ENCODE data around the gene BAZ1A.
A peak's percentile ranks its signal among the peaks of the same experiment; 100 is the strongest.

The BAZ1A gene

DNA sequence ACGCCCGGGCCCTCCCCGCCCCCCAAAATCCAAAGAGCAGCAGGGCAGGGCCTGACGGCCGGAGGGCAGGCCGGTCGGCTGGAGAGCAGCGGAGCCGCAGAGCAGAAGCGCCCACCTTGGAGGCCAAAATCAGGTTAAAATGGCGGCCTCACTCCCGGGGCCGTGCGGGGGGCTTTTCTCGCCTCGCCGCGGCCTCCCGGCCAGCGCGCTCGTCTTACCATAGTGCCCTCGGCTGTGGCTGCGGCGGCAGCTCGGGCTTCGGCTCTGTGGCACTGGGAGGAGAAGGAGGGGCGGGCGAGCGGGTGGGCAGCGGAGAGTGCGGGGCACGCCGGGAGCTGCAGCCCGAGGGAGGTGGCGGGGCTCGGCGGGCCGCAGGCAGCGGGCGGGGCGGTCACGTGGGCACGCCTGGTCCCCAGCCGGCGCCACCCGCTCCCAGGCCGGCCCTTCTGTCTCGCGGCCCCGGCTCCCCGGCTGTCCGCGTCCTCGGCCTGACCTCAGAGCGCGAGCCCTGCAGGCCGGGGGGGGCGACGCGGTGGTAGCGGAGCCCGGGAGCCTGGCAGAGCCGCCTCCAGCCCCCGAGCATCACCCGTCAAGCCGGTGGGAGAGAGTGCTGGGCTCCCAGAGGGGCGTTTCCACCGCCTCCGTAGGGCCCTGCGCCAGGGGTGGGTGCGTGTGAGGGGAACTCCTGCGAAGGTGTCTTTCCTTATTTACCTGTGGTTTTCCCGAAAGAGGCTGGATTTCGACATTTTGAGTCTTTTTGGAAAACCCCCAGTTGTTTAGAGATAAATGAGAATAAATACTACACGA lies 160.6 kb downstream of the BAZ1A start, which contains the start of gene CFL2:
TSS of gene CFL2 (minus strand) at position 274 of the 807 bp plus-strand sequence. CDS start at position 221, 53 bp downstream.
- DNase-seq = peak; percentile 21 to 42

DNA sequence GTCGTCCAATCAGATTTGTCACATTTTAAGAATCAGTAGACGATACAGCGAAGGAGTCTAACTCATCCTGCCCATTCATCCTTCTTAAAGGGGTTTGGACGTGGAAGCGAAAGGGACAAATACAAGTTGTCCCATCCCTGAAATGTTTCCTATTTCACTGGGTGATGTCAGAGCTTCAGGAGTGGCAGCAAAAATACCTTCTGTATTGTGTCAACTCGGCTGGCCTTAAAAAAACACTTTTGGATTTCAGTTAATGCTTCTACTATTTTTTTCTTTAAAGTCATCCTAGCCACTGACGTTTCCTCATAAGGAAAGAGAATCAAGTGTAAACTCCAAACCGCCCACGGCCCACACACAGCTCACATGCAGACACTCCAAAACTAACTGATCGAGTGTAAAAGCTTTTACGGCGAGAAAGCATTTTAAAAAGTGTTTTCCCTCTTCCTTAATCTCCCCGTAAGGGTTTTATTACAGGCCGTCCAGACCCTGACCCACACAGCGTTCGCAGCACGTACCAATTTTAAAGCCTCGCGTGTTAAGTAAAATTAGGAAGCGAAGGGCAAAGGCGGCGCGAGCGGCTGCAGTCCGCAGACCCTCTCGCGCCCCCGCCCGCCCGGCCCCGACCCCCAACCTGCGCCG lies 161.4 kb downstream of the BAZ1A start:
- peak; percentile 23 to 25 for DNase-seq

DNA sequence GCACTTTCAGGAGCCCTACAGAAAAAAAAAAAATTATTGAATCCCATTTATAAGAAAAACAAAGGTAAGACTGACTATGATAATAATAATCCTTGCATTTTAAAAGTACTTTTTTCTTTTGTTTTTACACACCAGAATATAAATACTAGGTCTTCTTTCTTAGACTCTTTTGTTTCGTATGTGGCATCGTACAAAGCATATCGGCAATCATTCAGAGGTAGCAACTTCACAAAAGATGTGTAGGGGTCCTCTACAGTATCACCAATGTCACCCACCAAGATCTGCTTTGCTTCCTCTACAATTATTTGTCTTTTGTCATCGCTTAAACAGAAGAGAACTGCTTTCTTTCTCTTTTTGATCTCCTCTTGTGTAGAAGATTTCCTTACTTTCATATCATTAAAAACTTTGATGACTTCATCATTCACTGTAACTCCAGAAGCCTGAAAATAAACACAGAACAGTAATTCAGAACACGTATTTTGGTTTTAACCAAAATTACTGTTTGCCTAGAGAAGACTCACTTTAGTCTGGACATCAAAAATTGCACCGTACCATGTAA lies 162.0 kb downstream of the BAZ1A start:
- no peak for DNase-seq

DNA sequence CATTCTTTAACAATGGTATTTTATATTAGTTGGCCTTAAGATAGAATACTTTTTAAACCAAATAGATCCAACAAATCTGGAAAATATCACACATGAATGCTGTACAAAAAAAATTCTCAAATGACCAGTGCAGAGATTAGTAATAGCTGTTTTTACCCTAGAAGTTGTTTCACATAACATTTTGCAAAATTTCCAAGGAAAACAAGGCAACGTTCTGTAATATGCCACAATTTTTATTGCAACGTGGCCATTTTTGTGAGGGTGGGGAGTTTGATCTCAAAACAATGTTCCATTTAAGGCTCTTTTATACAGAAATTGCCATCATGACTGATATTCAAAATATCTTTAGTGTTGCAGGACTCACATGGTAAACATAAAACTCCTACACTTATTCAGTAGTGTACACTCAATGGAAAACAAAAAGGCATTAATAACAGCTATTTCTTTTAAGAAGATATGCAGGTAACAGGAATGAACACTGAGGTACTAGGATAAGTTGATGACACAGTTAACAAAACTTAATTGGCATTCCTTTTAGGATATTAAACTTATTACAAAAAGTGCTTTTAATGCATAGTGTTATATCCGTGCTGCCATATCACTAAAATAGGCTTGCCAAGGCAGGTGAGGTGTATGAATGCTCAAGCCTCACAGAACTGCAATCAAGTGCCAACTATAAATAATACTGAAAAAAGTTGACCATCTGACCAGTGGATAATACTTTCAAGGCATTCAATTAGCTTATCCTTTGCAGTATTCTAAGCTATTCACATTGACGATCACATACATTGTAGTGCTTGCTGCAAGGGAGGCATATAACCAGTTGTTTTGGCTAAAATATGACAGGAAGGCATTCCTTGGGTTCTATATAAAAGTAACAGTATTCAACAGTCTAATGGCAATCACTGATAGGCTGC lies 163.1 kb downstream of the BAZ1A start:
- DNase-seq = no peak

DNA sequence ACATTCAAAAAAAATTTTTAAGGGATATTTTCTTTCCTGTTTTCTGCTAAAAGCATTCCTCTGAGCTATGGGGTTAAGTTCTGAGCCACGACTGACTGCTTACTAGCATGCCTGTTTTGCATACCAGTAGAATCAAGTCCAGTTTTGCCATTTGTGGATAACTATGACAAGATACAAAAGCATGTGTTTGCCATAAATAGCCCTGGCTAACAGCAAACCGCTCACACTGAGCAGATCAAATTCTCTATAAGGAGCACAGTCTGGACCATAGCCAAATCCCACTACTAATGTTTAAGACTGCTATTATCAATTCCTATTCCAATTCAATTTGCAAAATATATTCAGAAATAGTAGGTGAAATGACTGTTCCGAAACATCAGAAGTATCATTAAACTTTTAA lies 164.0 kb downstream of the BAZ1A start:
- DNase-seq = no peak

DNA sequence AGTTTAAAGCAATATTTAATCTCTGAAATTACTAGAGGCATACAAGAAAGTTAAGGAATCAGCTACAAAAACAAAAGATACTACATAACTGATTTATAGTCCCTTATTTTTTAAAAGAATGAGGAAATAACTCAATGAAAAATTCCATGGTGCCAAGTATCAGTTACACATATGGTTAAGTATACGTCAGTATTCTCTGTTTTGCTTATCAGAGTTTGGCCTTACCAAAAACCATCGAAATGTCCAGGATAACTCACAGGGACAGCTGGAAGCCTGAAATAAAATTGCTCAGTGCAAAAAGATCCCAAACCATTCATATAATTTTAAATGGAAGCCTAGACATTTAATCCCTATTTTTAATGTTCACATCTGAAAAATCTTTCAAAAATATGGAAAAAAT lies 164.4 kb downstream of the BAZ1A start:
- DNase-seq = no peak

DNA sequence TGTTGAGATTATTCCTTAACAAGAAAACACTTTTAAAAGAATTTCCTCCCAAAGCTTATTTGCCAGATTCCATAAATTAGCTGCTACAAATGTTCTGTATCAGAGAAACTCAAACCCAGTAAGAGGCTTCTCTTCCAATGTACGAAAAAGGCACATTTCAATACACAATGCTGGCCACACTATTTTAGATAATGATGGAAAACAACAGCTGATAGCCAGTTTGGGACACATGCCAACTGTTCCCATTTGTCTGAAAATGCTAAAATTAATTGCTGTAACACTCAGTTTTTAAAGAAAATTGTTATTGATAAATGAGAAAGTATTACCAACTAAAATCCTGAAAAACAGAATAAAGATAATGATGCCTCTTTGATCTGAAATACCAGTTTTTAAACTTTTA lies 165.2 kb downstream of the BAZ1A start:
- DNase-seq = no peak

DNA sequence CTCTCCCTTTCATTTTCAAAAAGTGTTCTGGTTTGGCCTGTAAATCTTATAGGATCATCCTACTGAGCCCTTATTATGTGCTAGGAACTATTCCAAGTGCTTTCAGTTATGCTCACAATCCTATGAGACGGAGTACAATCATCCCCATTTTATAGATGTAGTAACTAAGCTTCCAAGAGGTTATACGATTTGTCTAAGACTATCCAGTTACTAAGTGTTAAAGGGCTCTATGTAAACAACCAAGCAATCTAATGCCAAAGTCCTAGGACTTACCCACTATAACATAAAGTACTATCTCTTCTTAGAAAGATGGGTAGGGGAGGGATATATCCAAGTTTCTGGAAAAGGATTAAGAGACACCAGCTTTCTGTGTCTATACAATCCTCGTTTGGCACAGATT lies 167.4 kb downstream of the BAZ1A start:
- no peak for DNase-seq

Data from bone marrow (tissue), 2 donors.